ENCODE results near the gene EXOC1. TPM values are rescaled to one million over a fixed set of nuclear protein-coding genes. Genes with fewer than 3 reads are reported as not detected.

EXOC1 gene
- total RNA-seq, 1 donor from 2014 or later = 28.9 TPM

DNA sequence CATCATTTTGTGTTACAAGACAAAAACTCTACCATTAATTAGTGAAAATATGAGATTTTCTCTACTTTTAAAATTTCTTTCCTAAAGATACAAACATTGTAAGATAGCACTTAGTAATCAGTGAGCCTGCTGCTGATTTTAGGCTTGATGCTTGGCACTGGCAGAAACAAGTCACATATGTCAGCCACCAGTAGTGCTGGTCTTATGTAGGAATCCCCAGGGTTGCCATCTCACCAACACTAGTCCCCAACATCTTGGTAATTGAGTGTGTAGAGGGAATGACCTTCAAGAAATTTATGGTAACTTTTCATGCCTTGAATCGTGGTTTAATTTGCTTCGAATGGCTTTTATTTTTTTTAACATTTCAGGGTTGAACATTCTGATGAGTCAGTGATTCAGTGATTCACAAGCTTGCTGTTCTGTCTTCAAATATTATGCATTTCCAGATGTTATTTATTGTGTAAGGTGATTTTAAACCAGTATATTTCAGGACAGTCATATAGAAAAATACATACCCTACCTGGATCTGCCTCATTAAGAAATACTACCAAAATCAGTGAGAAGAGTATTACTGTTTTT is 11.9 kb downstream of the EXOC1 start:
- H3K4me1 Mint-ChIP-seq (ENCODE audit: low read depth) = peaks cover 31% of the 10 kb centered on the region
- TF ChIP-seq, protein P1, sequence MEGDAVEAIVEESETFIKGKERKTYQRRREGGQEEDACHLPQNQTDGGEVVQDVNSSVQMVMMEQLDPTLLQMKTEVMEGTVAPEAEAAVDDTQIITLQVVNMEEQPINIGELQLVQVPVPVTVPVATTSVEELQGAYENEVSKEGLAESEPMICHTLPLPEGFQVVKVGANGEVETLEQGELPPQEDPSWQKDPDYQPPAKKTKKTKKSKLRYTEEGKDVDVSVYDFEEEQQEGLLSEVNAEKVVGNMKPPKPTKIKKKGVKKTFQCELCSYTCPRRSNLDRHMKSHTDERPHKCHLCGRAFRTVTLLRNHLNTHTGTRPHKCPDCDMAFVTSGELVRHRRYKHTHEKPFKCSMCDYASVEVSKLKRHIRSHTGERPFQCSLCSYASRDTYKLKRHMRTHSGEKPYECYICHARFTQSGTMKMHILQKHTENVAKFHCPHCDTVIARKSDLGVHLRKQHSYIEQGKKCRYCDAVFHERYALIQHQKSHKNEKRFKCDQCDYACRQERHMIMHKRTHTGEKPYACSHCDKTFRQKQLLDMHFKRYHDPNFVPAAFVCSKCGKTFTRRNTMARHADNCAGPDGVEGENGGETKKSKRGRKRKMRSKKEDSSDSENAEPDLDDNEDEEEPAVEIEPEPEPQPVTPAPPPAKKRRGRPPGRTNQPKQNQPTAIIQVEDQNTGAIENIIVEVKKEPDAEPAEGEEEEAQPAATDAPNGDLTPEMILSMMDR (IDR thresholded peaks at IDR 0.05) = no peak
- no peak for DNase-seq (ENCODE audit: low spot score)
- H3K36me3 Mint-ChIP-seq (ENCODE audit: low read depth) = peaks cover 17% of the 10 kb centered on the region
- H3K9me3 Mint-ChIP-seq (ENCODE audit: low read depth) = no peaks in the 10 kb centered on the region
- H3K4me3 Mint-ChIP-seq (ENCODE audit: unreplicated experiment) = no peak overlapping the region
- peak overlapping the region; percentile 88 for H3K27ac Mint-ChIP-seq (ENCODE audit: unreplicated experiment)
- no peaks in the 10 kb centered on the region for H3K27me3 Mint-ChIP-seq (ENCODE audit: low read depth)

DNA sequence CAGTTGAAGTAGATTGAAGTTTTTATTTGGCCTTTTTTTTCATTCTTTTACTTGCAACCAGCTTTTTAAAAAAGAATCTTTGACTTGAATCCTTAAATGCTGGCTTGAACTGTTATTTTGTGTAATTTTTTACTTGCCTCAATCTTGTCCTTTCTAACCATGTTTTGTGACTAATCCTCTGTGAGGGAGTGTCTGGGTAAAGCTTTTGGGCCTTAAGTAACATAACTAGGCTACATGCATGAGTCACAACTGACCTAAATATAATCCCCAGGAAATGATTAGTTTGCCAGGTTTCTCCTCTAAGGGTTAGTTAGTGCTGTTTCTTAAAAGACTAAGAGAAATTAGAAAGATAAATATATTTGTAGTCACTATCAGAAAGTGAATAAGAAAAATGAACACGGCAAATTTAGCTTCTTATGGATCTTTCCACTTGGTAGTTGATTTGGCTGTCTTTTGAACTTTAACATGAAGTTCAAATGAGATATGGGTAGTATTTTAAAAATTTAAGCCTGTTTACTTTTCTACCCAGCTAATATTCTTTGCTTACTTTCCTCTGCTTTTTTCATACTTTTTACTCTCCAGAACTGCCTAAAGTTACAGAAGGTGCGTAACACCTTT is 13.0 kb downstream of the EXOC1 start:
- H3K9me3 Mint-ChIP-seq (ENCODE audit: low read depth) = no peaks in the 10 kb centered on the region
- peaks cover 31% of the 10 kb centered on the region for H3K4me1 Mint-ChIP-seq (ENCODE audit: low read depth)
- H3K4me3 Mint-ChIP-seq (ENCODE audit: unreplicated experiment) = peak overlapping the region; percentile 10
- no peak for DNase-seq (ENCODE audit: low spot score)
- peaks cover 20% of the 10 kb centered on the region for H3K36me3 Mint-ChIP-seq (ENCODE audit: low read depth)
- peak overlapping the region; percentile 88 for H3K27ac Mint-ChIP-seq (ENCODE audit: unreplicated experiment)
- TF ChIP-seq, protein P1 (IDR thresholded peaks at IDR 0.05) = no peak
- no peaks in the 10 kb centered on the region for H3K27me3 Mint-ChIP-seq (ENCODE audit: low read depth)

GRCh38 chr4:55866973-55867574 is 13.6 kb downstream of the EXOC1 start:
- Mint-ChIP-seq H3K36me3 (ENCODE audit: low read depth) (peaks cover 19% of the 10 kb centered on the region), H3K4me3 (ENCODE audit: unreplicated experiment) (no peak overlapping the region), H3K27ac (ENCODE audit: unreplicated experiment) (peak overlapping the region; percentile 88), H3K9me3 (ENCODE audit: low read depth) (no peaks in the 10 kb centered on the region), H3K4me1 (ENCODE audit: low read depth) (peaks cover 31% of the 10 kb centered on the region), H3K27me3 (ENCODE audit: low read depth) (no peaks in the 10 kb centered on the region)
- DNase-seq (ENCODE audit: low spot score) = no peak
- TF ChIP-seq, protein P1 (IDR thresholded peaks at IDR 0.05) = peak; percentile 95

- peaks cover 31% of the 10 kb centered on the region for H3K4me1 Mint-ChIP-seq (ENCODE audit: low read depth)
- peaks cover 19% of the 10 kb centered on the region for H3K36me3 Mint-ChIP-seq (ENCODE audit: low read depth)
- no peaks in the 10 kb centered on the region for H3K9me3 Mint-ChIP-seq (ENCODE audit: low read depth)
- H3K4me3 Mint-ChIP-seq (ENCODE audit: unreplicated experiment) = no peak overlapping the region
- DNase-seq (ENCODE audit: low spot score) = no peak
- H3K27ac Mint-ChIP-seq (ENCODE audit: unreplicated experiment) = no peak overlapping the region
- TF ChIP-seq, protein P1 (IDR thresholded peaks at IDR 0.05) = no peak
- H3K27me3 Mint-ChIP-seq (ENCODE audit: low read depth) = no peaks in the 10 kb centered on the region
Measured at GRCh38 chr4:55868581-55869090, 15.2 kb downstream of the EXOC1 start.

DNA sequence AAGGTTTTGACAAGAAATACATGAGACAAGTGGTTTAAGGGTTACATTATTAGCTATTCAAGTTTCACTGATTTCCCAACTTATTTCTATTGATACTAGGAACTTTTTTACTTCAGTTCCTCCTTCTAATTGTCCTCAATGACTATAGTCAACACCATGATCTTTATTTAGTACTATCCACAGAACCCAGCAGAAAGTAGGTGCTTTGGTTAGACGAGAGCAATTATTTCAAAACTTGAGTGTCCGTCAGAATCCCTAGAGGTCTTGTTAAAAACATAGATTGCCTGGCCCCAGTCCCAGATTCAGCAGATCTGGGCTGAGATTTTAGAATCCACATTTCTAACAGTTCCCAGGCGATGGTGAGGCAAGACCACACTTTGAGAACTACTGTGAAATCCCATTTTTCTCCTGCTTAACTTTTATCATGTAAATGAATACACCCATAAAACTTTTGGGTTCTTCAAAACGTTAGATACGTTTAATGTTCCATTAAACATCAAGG is 17.9 kb downstream of the EXOC1 start:
- H3K4me3 Mint-ChIP-seq (ENCODE audit: unreplicated experiment) = no peak overlapping the region
- H3K4me1 Mint-ChIP-seq (ENCODE audit: low read depth) = peaks cover 22% of the 10 kb centered on the region
- no peaks in the 10 kb centered on the region for H3K9me3 Mint-ChIP-seq (ENCODE audit: low read depth)
- H3K27ac Mint-ChIP-seq (ENCODE audit: unreplicated experiment) = no peak overlapping the region
- DNase-seq (ENCODE audit: low spot score) = no peak
- peaks cover 19% of the 10 kb centered on the region for H3K36me3 Mint-ChIP-seq (ENCODE audit: low read depth)
- no peaks in the 10 kb centered on the region for H3K27me3 Mint-ChIP-seq (ENCODE audit: low read depth)
- TF ChIP-seq, protein P1 (IDR thresholded peaks at IDR 0.05) = no peak

Measured in chondrocyte (in vitro differentiated cells).